Measurements from ENCODE around the gene CARNS1.

GRCh38 chr11:67428052-67429001 is 12.8 kb downstream of the CARNS1 start, which contains the start of gene RPS6KB2:
- TF ChIP-seq, protein P1, sequence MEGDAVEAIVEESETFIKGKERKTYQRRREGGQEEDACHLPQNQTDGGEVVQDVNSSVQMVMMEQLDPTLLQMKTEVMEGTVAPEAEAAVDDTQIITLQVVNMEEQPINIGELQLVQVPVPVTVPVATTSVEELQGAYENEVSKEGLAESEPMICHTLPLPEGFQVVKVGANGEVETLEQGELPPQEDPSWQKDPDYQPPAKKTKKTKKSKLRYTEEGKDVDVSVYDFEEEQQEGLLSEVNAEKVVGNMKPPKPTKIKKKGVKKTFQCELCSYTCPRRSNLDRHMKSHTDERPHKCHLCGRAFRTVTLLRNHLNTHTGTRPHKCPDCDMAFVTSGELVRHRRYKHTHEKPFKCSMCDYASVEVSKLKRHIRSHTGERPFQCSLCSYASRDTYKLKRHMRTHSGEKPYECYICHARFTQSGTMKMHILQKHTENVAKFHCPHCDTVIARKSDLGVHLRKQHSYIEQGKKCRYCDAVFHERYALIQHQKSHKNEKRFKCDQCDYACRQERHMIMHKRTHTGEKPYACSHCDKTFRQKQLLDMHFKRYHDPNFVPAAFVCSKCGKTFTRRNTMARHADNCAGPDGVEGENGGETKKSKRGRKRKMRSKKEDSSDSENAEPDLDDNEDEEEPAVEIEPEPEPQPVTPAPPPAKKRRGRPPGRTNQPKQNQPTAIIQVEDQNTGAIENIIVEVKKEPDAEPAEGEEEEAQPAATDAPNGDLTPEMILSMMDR (conservative IDR thresholded peaks at IDR 0.05; ENCODE audit: low read depth, low read length): no peak
- no peak for TF ChIP-seq EZH2 (IDR thresholded peaks at IDR 0.05; ENCODE audit: borderline replicate concordance, low read depth, low read length, poor library complexity, severe bottlenecking)

Data from A673 (cell line).